Measurements from ENCODE around the gene OR5K1.

GRCh38 chr3:98521897-98522543 is 59.0 kb downstream of the OR5K1 start:
- TF ChIP-seq, protein P1, sequence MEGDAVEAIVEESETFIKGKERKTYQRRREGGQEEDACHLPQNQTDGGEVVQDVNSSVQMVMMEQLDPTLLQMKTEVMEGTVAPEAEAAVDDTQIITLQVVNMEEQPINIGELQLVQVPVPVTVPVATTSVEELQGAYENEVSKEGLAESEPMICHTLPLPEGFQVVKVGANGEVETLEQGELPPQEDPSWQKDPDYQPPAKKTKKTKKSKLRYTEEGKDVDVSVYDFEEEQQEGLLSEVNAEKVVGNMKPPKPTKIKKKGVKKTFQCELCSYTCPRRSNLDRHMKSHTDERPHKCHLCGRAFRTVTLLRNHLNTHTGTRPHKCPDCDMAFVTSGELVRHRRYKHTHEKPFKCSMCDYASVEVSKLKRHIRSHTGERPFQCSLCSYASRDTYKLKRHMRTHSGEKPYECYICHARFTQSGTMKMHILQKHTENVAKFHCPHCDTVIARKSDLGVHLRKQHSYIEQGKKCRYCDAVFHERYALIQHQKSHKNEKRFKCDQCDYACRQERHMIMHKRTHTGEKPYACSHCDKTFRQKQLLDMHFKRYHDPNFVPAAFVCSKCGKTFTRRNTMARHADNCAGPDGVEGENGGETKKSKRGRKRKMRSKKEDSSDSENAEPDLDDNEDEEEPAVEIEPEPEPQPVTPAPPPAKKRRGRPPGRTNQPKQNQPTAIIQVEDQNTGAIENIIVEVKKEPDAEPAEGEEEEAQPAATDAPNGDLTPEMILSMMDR (conservative IDR thresholded peaks at IDR 0.05; ENCODE audit: low read depth, low read length), result no peak
- no peak for TF ChIP-seq EZH2 (IDR thresholded peaks at IDR 0.05; ENCODE audit: borderline replicate concordance, low read depth, low read length, poor library complexity, severe bottlenecking)

Data from A673 (cell line).